NCI-H146 treated with DMSO at 0.1 percent for 48 hours (cell line): ENCODE measurements around the gene GIGYF1.

Experiments used
- DNase-seq: peaks from one replicate; lab custom pipeline; 2025; ENCODE audit not compliant: unreplicated experiment; lab: John Stamatoyannopoulos, UW

GIGYF1 gene

GRCh38 chr7:100632951-100633717 lies 60.9 kb downstream of the GIGYF1 start:
- peak; percentile 13 for DNase-seq

- no peak for DNase-seq
These were observed 64.0 kb downstream of the GIGYF1 start for GRCh38 chr7:100630066-100630465.
